Fibroblast of skin of abdomen (primary cell): ENCODE measurements around the gene CHD9.
"Not testable (repeated sequence)": the region's sequence is repeated elsewhere in the genome, so short reads cannot be mapped to it uniquely, and the experiment has no call there.

Experiments used
- DNase-seq: peaks from one replicate; pipeline ENCODE4 v3.0.0-alpha.2; 2013

Gene CHD9

GRCh38 chr16:53290520-53290919 lies 235.7 kb downstream of the CHD9 start:
- DNase-seq = no peak

- DNase-seq = peak; percentile 62
These were observed 237.1 kb downstream of the CHD9 start for GRCh38 chr16:53291757-53292392.

- DNase-seq = no peak
These were observed 242.7 kb downstream of the CHD9 start for GRCh38 chr16:53297477-53297876.

GRCh38 chr16:53304334-53304733 lies 249.5 kb downstream of the CHD9 start:
- DNase-seq = no peak

- DNase-seq = no peak
These were observed 251.0 kb downstream of the CHD9 start for GRCh38 chr16:53305743-53306142.

- DNase-seq = no peak
These were observed 254.7 kb downstream of the CHD9 start for GRCh38 chr16:53309457-53309856.

GRCh38 chr16:53320992-53321391 lies 266.2 kb downstream of the CHD9 start:
- no peak for DNase-seq

GRCh38 chr16:53323924-53324323 lies 269.1 kb downstream of the CHD9 start:
- no peak for DNase-seq

GRCh38 chr16:53330991-53331390 lies 276.2 kb downstream of the CHD9 start:
- DNase-seq = not testable (repeated sequence)

- no peak for DNase-seq
These were observed 279.8 kb downstream of the CHD9 start for GRCh38 chr16:53334581-53334980.

- DNase-seq = no peak
These were observed 282.5 kb downstream of the CHD9 start for GRCh38 chr16:53337294-53337693.

- DNase-seq = no peak
These were observed 287.0 kb downstream of the CHD9 start for GRCh38 chr16:53341792-53342191.

- no peak for DNase-seq
These were observed 300.3 kb downstream of the CHD9 start for GRCh38 chr16:53355064-53355463.

- no peak for DNase-seq
These were observed 301.9 kb downstream of the CHD9 start for GRCh38 chr16:53356478-53357207.

- no peak for DNase-seq
These were observed 302.4 kb downstream of the CHD9 start for GRCh38 chr16:53357208-53357586.

GRCh38 chr16:53357955-53358354 lies 303.2 kb downstream of the CHD9 start:
- DNase-seq = no peak

GRCh38 chr16:53358884-53359283 lies 304.1 kb downstream of the CHD9 start:
- DNase-seq = no peak

- DNase-seq = no peak
These were observed 315.1 kb downstream of the CHD9 start for GRCh38 chr16:53369921-53370320.

- DNase-seq = no peak
These were observed 316.0 kb downstream of the CHD9 start for GRCh38 chr16:53370827-53371226.

GRCh38 chr16:53372992-53373871 lies 318.4 kb downstream of the CHD9 start:
- no peak for DNase-seq

- DNase-seq = no peak
These were observed 320.0 kb downstream of the CHD9 start for GRCh38 chr16:53374800-53375199.

- no peak for DNase-seq
These were observed 323.3 kb downstream of the CHD9 start for GRCh38 chr16:53378138-53378537.
